ENCODE results near the gene KNDC1. TPM values are rescaled to one million over a fixed set of nuclear protein-coding genes. Genes with fewer than 3 reads are reported as not detected.

The KNDC1 gene
- total RNA-seq, 1 donor from 2014 or later: 20.3 TPM

GRCh38 chr10:133235265-133235855 lies 75.3 kb downstream of the KNDC1 start:
- Mint-ChIP-seq H3K4me3 (no peak overlapping the region), H3K9me3 (no peaks in the 10 kb centered on the region), H3K4me1 (peaks cover 8% of the 10 kb centered on the region), H3K27ac (no peak overlapping the region), H3K36me3 (no peaks in the 10 kb centered on the region), H3K27me3 (ENCODE audit: low read depth) (peaks cover 83% of the 10 kb centered on the region)
- DNase-seq (ENCODE audit: low spot score in 2 of 2, unreplicated experiment in 2 of 2): no peak
- TF ChIP-seq, protein P1, sequence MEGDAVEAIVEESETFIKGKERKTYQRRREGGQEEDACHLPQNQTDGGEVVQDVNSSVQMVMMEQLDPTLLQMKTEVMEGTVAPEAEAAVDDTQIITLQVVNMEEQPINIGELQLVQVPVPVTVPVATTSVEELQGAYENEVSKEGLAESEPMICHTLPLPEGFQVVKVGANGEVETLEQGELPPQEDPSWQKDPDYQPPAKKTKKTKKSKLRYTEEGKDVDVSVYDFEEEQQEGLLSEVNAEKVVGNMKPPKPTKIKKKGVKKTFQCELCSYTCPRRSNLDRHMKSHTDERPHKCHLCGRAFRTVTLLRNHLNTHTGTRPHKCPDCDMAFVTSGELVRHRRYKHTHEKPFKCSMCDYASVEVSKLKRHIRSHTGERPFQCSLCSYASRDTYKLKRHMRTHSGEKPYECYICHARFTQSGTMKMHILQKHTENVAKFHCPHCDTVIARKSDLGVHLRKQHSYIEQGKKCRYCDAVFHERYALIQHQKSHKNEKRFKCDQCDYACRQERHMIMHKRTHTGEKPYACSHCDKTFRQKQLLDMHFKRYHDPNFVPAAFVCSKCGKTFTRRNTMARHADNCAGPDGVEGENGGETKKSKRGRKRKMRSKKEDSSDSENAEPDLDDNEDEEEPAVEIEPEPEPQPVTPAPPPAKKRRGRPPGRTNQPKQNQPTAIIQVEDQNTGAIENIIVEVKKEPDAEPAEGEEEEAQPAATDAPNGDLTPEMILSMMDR (IDR thresholded peaks at IDR 0.05; ENCODE audit: unreplicated experiment): no peak

DNA sequence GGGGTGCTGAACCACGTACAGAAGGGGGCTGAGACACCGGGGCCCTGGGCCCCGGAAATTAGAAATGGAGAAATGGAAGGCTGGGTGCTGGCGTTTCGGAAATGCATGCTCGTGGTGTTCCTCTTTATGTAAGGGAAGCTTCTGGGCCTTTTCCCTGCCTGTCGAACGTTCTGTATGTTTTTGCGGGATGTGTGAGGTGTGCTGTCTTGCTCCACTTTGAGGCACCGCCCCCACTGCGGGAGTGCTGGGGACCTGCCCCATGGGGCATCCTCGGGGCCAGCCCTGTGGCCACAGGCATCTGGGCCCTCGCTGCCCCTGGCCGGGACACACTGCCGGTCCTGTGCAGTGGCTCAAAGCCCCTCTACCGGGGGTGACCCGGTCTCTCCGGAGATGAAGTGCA lies 75.9 kb downstream of the KNDC1 start:
- H3K27me3 Mint-ChIP-seq (ENCODE audit: low read depth): peaks cover 85% of the 10 kb centered on the region
- no peak overlapping the region for H3K4me3 Mint-ChIP-seq
- H3K27ac Mint-ChIP-seq: no peak overlapping the region
- H3K36me3 Mint-ChIP-seq: no peaks in the 10 kb centered on the region
- H3K4me1 Mint-ChIP-seq: peaks cover 8% of the 10 kb centered on the region
- TF ChIP-seq, protein P1 (IDR thresholded peaks at IDR 0.05; ENCODE audit: unreplicated experiment): no peak
- no peaks in the 10 kb centered on the region for H3K9me3 Mint-ChIP-seq
- no peak for DNase-seq (ENCODE audit: low spot score in 2 of 2, unreplicated experiment in 2 of 2)

- TF ChIP-seq, protein P1 (IDR thresholded peaks at IDR 0.05; ENCODE audit: unreplicated experiment): no peak
- no peak overlapping the region for H3K4me3 Mint-ChIP-seq
- no peaks in the 10 kb centered on the region for H3K36me3 Mint-ChIP-seq
- no peak for DNase-seq (ENCODE audit: low spot score in 2 of 2, unreplicated experiment in 2 of 2)
- peaks cover 86% of the 10 kb centered on the region for H3K27me3 Mint-ChIP-seq (ENCODE audit: low read depth)
- peaks cover 5% of the 10 kb centered on the region for H3K4me1 Mint-ChIP-seq
- H3K9me3 Mint-ChIP-seq: no peaks in the 10 kb centered on the region
- H3K27ac Mint-ChIP-seq: no peak overlapping the region
Observed at GRCh38 chr10:133236401-133237240, 76.6 kb downstream of the KNDC1 start.

DNA sequence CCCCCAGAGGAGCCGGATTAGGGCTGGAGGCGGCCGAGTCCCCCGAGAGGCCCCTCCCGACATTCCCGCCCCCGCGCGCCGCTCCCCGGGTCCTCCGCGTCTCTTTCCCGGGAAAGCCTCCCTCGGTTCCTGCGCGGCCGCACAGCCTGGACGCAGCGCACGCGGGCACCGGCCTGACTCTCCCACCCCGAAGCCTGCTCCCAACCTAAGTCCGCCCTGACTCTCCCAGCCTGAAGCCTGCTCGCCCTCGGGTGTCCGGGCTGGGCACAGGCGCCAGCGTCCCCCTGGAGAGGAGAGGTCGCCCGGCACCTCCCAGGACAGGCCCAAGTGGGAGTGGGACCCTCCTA lies 77.2 kb downstream of the KNDC1 start:
- TF ChIP-seq, protein P1 (IDR thresholded peaks at IDR 0.05; ENCODE audit: unreplicated experiment): no peak
- Mint-ChIP-seq H3K4me3 (no peak overlapping the region), H3K9me3 (no peaks in the 10 kb centered on the region), H3K27me3 (ENCODE audit: low read depth) (peaks cover 85% of the 10 kb centered on the region), H3K36me3 (no peaks in the 10 kb centered on the region), H3K27ac (no peak overlapping the region), H3K4me1 (peaks cover 5% of the 10 kb centered on the region)
- DNase-seq (ENCODE audit: low spot score in 2 of 2, unreplicated experiment in 2 of 2): no peak

DNA sequence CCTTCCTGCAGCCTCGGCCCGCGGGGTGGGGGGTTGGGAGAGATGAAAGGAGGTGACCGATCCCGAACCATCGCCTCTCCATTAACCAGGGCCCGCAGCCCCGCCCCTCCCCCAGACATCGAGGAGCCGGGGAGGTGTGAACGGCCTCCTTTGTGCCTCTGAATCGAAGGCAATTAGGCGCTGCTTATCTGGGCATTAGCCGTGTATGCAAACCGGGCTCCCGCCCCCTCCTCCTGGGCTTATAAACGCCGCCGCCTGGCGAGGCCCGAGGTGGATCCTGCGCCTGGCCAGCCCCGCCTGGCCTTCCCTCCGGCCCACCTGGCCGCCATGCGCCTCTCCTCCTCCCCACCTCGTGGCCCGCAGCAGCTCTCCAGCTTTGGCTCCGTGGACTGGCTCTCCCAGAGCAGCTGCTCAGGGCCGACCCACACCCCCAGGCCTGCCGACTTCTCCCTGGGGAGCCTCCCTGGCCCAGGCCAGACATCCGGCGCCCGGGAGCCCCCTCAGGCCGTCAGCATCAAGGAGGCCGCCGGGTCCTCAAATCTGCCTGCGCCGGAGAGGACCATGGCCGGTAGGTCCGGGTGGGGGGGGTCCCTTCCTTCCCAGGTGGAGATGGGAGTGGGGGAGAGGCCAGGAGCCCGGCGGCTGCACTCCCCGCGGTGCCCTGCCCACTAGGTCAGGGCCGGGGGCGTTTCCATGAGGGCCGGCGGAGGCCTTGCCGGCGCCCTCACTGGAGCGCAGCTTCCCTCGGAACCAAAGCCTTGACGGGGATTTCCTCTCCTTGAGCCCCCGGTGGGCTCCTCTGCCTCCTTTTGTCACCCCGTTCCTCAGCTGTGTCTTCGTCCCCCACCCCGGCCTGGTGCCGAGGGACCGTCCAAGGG lies 77.8 kb downstream of the KNDC1 start, which contains the start of gene VENTX:
Gene VENTX (plus strand): TSS at position 268 of the 878 bp plus-strand sequence. CDS start 60 bp downstream, at position 328.
- no peaks in the 10 kb centered on the region for H3K36me3 Mint-ChIP-seq
- no peaks in the 10 kb centered on the region for H3K9me3 Mint-ChIP-seq
- no peak within 1 kb of the TSS for H3K4me3 Mint-ChIP-seq
- H3K27me3 Mint-ChIP-seq (ENCODE audit: low read depth): peaks cover 84% of the 10 kb centered on the region
- no peak within 1 kb of the TSS for H3K27ac Mint-ChIP-seq
- TF ChIP-seq, protein P1 (IDR thresholded peaks at IDR 0.05; ENCODE audit: unreplicated experiment): no peak
- H3K4me1 Mint-ChIP-seq: peaks cover 5% of the 10 kb centered on the region
- DNase-seq (ENCODE audit: low spot score in 2 of 2, unreplicated experiment in 2 of 2): no peak
